ENCODE data around the gene UCP3. TPM values are rescaled to one million over a fixed set of nuclear protein-coding genes. Genes with fewer than 3 reads are reported as not detected.

UCP3 gene
- total RNA-seq, 4 donors from 2014 or later = 0.64 to 2.5 (median 1.6) TPM

GRCh38 chr11:74033046-74033445 is 24.2 kb upstream of the UCP3 start:
- Histone ChIP-seq H3K27ac (no peak overlapping the region), H3K4me1 (no peaks in the 10 kb centered on the region), H3K36me3 (peaks cover 0 to 98% of the 10 kb centered on the region in 2 donors), H3K4me3 (no peak overlapping the region), H3K9me3 (no peaks in the 10 kb centered on the region), H3K27me3 (no peaks in the 10 kb centered on the region)
- no peak for TF ChIP-seq EP300 (IDR thresholded peaks at IDR 0.05)
- no peak for TF ChIP-seq CTCF (IDR thresholded peaks at IDR 0.05)
- no peak for TF ChIP-seq POLR2A (IDR thresholded peaks at IDR 0.05)
- no peak for TF ChIP-seq POLR2AphosphoS5 (IDR thresholded peaks at IDR 0.05)
- WGBS, 2 donors (ENCODE audit: low coverage in 1 of 2) = 81% methylated on average over 2 of the region's 3 CpGs; no CpG with 5 or more reads in 1 of the 2 donors
- no peak for ATAC-seq

- H3K27me3 ChIP-seq = no peaks in the 10 kb centered on the region
- H3K9me3 ChIP-seq = no peaks in the 10 kb centered on the region
- WGBS, 2 donors (ENCODE audit: low coverage in 1 of 2) = 81 to 85% methylated on average over 6 to 9 of the region's 9 CpGs
- H3K4me3 ChIP-seq = no peak overlapping the region
- TF ChIP-seq POLR2AphosphoS5 (IDR thresholded peaks at IDR 0.05) = no peak
- no peak for TF ChIP-seq CTCF (IDR thresholded peaks at IDR 0.05)
- TF ChIP-seq POLR2A (IDR thresholded peaks at IDR 0.05) = no peak
- TF ChIP-seq EP300 (IDR thresholded peaks at IDR 0.05) = no peak
- ATAC-seq = peak; percentile 72
- no peak overlapping the region for H3K27ac ChIP-seq
- no peaks in the 10 kb centered on the region for H3K4me1 ChIP-seq
- H3K36me3 ChIP-seq = peaks cover 0 to 85% of the 10 kb centered on the region in 2 donors
Measured at GRCh38 chr11:74030723-74031676, 22.1 kb upstream of the UCP3 start.

- no peak overlapping the region for H3K27ac ChIP-seq
- WGBS, 2 donors (ENCODE audit: low coverage in 1 of 2) = 72 to 97% methylated on average over 4 to 7 of the region's 7 CpGs
- H3K4me1 ChIP-seq = no peaks in the 10 kb centered on the region
- no peak overlapping the region for H3K4me3 ChIP-seq
- H3K36me3 ChIP-seq = peaks cover 0 to 45% of the 10 kb centered on the region in 2 donors
- H3K9me3 ChIP-seq = no peaks in the 10 kb centered on the region
- TF ChIP-seq EP300 (IDR thresholded peaks at IDR 0.05) (no peak), POLR2AphosphoS5 (IDR thresholded peaks at IDR 0.05) (no peak)
- no peaks in the 10 kb centered on the region for H3K27me3 ChIP-seq
- ATAC-seq = no peak
Measured at GRCh38 chr11:74025467-74026166, 16.7 kb upstream of the UCP3 start.

GRCh38 chr11:74024261-74025029 is 15.6 kb upstream of the UCP3 start:
- 14 to 35% methylated on average over 1 to 2 of the region's 2 CpGs for WGBS, 2 donors (ENCODE audit: low coverage in 1 of 2)
- peaks cover 0 to 7% (median 3%) of the 10 kb centered on the region in 3 donors for H3K4me1 ChIP-seq
- H3K36me3 ChIP-seq = peaks cover 0 to 33% of the 10 kb centered on the region in 2 donors
- TF ChIP-seq EP300 (IDR thresholded peaks at IDR 0.05) = no peak
- TF ChIP-seq POLR2AphosphoS5 (IDR thresholded peaks at IDR 0.05) = peak; percentile 57
- TF ChIP-seq CTCF (IDR thresholded peaks at IDR 0.05) = no peak
- TF ChIP-seq POLR2A (IDR thresholded peaks at IDR 0.05) = no peak
- H3K4me3 ChIP-seq = no peak overlapping the region
- H3K27me3 ChIP-seq = no peaks in the 10 kb centered on the region
- no peaks in the 10 kb centered on the region for H3K9me3 ChIP-seq
- peak; percentile 87 for ATAC-seq
- peak overlapping the region in 1 of 4 donors; percentile 15 for H3K27ac ChIP-seq

GRCh38 chr11:74023276-74023675 is 14.4 kb upstream of the UCP3 start:
- H3K4me1 ChIP-seq = peaks cover 3 to 19% (median 15%) of the 10 kb centered on the region in 3 donors
- no peaks in the 10 kb centered on the region for H3K27me3 ChIP-seq
- H3K36me3 ChIP-seq = peaks cover 0 to 22% of the 10 kb centered on the region in 2 donors
- H3K27ac ChIP-seq = no peak overlapping the region
- no peaks in the 10 kb centered on the region for H3K9me3 ChIP-seq
- ATAC-seq = no peak
- H3K4me3 ChIP-seq = no peak overlapping the region
- no peak for TF ChIP-seq EP300 (IDR thresholded peaks at IDR 0.05)
- TF ChIP-seq POLR2A (IDR thresholded peaks at IDR 0.05) = no peak
- no peak for TF ChIP-seq POLR2AphosphoS5 (IDR thresholded peaks at IDR 0.05)
- no peak for TF ChIP-seq CTCF (IDR thresholded peaks at IDR 0.05)
